Suppressor macrophage (primary cell): ENCODE measurements around the gene HMX2.

Source experiments
- DNase-seq, 4 experiments: peaks; one replicate each; pipeline ENCODE4 v3.0.0-alpha.2; 2020 to 2022

The HMX2 gene

GRCh38 chr10:123139165-123139520 is 8.8 kb upstream of the HMX2 start:
- DNase-seq = no peak

DNA sequence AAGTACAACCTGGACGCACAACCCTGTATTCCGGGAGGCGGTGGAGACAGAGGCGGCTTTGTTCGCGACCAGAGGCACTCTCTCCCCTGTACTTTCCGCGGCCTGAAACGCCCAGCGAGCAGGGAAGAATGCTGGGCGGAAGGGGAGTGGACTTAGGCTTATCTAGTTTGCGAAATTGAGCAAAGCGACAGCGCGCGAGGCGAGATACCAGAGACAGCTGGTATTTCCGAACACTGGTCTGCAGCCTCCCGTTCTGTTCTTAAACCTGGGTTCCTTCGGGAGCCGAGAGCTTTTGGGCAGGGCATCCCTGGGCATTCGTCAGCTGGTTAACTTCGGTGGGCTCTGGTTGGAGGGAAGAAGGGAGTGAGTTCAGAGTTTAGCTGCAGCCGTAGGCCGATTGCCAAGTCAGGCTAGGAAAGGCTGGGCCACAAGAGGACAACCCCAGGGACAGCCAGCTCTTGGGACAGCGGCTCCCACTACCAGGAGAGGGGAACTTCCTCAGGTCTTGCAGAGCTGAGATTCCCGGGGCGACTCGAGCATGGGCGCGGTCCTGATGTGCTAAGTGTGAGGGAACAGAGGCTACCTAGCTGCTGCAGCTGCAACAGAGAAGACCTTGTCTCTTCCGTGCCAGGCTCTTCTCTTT is 8.3 kb upstream of the HMX2 start:
- DNase-seq = peak in 1 of 4 experiments; percentile 42

DNA sequence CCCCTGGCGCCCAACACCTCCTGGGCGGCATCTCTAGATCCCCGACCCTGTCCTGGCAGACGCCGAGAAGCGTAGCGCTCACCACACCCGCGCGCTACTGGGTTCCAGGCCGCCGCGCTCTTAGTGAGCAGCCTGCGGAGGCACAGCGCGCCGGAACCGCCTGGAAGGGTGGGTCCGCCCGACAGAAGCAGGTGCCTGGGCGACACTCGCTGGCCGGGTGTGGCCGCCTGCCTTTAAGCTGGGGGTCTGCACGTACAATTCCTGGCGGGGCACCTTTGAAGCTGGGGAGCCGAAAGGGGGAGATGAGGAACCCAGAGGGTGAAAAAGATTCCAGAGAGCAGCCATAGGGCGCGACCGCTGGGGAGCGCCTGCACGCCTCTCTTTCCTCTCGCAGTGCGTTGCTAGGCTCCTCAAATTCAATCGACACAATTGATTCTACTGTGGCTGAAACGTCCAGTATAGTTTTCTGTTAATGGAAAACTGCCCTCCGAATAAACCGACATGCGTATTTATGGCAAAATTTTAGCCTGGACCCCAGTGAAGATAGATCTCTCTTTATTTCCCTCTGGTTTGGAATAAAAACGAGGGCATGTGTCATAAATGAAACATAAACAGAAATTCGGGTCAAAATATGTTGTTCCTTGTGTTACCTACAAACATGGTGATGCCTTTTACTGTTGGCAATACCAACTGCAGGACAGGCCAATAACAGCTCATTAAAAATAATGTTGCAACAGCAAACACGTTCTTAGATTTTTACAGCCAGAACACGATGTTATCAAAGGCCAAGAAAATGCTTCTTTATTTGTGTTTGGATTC is 7.6 kb upstream of the HMX2 start:
- DNase-seq = no peak

DNA sequence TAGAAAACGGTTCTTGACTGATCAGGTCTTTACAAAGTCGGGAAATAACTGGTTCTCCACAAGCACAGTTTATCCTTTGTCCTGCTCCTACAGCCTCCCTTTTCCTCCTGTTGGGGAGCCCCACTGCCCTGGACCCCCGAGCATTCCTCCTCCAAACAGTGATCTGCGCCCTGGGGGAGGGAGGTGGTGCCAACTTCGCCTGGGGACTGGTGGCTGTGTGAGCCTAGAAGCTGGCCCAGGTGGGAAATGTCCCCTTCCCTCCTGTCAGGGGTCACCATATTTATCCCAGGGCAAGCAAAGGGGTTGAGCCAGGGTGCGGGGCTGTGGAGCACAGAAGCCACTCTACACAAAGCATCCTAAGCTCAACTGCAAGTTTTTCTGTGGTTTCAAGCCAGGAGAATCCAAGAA is 6.9 kb upstream of the HMX2 start:
- DNase-seq = no peak

DNA sequence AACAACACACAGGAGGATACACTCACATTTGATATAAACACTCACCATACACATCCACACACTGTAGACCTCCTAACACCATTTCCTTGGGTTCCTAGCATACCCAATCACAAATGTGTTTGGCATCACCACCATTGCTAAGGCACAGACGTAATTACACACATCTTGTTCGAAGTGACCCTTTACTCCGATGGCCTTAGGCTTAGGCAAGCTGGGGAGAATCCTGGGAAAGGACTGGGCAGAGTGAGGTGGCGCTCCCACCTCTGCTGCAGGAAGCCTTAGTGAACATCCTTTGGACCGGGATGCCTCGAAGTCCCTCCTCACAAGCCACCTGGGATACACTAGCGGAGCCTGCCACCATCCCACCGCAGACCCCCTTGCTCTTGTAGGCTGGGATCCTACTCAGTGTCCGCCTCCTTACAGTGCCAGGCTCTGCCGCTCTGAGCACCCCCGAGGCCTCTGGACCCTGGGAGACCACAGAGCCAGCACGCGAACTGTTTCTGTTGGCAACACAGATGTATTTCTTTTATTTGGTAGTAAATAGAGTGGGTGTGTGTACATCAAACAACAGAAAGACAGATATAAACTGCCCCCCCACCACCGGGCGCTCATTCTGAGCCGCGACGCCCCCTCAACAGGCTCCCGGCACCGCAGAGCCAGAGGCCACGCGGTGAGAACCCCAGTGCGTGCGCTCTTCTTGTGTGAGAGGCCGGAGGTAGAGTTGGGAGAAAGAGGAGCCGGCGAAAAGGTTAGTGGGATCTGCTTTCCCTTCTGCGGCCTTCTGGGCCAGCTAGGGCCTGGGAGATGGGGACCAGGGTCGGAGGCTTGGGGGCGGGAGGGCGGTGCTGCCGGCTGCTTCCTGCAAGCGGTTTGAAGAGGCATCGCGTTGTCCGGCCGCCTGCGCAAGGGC is 5.9 kb upstream of the HMX2 start:
- DNase-seq = no peak

- DNase-seq = peak in 1 of 4 experiments; percentile 3
These were observed 5.2 kb upstream of the HMX2 start for GRCh38 chr10:123142701-123143161.

DNA sequence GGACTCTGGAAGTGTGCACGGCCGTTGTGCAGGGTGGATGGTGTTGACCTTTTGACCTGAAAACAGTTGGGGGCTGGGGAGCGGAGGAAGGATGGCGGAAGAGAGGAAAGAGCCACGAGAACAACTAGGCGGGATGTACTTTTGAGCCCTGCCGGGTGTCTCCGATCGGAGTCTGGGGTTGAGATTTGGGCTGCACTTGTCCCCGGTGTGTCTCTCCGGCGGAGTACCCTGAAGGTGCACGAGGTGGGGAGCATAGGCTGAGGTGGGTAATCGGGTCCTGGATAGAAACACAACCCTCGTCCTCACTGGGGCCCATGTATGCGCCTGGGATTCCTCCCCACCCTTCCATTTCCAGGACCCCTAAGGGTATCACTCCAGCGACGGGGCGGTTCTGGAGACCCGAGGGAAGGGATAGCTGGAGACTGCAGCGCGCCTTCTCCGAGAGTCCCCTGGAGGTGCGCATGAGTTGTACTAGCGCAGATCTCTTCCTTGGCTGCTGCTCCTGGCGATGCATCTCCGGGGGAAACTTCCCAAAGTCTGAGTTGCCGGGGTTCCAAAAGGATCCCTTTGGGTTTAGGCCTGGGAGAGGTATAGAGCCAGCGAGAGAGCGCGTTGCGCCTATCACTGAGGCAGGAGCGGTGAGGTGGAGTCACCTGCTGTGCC is 4.6 kb upstream of the HMX2 start:
- DNase-seq = no peak

GRCh38 chr10:123143825-123144168 is 4.1 kb upstream of the HMX2 start:
- DNase-seq = no peak

GRCh38 chr10:123144697-123145541 is 3.0 kb upstream of the HMX2 start:
- peak in 2 of 4 experiments; percentile 28 to 38 for DNase-seq

DNA sequence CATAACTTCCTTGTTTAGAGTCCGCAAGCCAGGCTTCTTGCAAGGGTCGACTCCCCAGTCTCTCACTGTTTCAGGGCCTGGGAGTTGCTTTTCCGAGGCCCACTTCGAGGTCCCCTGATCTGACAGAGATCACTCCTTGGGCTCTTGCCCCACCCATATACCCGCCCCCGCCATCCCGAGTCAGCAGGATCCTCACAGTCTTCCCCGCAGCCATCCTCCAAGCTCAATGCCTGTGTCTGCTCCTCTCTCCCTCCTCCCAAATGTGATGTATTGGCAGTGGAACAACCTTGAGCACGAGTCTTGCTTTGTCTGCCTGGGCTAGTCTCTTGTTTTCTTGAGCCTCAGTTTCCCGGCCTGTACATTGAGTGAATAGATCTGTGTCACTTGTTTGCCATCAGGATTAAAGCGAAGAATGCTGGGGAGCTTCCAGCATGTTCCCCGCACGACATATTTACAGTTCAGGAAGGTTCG is 2.4 kb upstream of the HMX2 start:
- peak in 2 of 4 experiments; percentile 19 to 29 for DNase-seq

DNA sequence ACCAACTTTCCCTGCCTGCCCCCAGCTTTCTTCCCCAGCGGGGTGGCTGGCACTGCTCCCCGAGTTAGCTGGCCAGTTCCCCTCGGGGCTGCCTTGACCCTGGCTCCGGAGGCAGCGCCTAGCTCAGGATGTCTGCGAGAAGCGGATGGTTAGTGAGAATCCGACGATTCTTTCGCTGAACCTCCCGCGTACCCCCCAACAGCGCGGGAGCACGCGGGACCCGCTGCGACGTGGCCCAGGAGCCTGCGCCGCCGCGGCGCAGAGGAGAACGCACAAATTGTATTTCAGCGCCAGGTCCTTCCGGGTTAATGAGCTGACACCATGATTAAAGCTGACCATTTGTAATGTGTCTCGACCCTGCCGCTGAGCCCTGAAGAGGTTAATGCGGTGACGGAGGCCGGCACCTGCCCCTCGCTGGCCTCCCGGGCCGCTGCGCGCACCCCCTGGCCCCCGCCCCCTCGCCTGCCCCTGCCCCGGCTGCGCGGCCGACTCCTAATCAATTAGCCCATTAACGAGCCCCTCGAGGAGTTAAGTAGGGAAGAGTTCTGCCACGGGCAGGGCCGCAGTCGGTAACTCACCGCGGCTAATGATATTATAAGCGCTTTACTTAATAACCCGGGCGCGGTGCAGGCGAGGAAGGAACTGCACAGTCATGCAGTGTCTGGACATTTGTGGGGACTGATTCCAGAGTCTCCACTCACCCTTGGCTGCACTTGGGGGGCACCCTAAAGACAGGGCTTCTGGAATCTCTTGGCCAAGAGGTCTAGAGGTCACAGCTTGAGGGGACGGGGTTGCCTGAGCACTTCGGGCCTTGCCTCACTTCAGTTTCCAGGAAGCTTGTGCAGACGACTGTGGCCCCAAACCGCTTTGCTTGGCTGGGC is 1.7 kb upstream of the HMX2 start:
- DNase-seq = peak in 1 of 4 experiments; percentile 37

DNA sequence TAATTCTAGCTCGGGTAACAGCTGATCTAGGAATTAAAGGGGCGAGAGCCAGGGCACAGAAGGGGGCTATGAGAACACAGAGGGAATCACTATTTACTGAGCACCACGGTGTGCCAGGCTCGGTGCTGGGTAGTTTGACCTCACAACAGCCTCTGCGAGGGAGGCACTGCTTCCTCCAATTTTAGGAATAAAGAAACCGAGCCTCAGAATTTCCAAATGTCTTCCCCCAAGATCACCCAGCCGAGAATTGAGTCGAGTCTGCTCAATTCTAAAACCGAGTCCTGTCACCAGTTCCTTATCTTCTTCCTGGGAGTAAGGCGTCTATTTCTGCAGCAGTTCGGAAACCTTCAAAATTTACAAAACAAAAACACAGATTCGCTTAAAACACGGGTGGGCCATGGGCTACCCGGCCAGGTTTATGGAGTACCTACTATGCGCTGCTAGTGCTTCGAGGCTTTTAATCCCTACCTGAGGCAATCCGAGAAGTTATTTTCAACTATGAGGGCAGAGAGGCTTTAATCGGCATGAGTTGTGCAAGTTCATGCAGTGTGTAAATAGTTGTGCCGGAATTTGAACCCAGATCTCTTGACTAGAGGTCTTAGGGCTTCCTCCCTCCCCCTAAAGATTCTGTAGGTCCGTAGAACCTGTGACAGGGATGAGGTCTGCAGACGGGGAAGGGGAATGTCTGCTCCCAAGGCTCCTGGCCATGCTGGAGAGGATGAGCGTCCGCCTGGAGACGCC is 872 bp upstream of the HMX2 start:
- peak in 2 of 4 experiments; percentile 13 to 35 for DNase-seq

- DNase-seq = peak in 1 of 4 experiments; percentile 12
These were observed 652 bp downstream of the HMX2 start for GRCh38 chr10:123148414-123149161.

DNA sequence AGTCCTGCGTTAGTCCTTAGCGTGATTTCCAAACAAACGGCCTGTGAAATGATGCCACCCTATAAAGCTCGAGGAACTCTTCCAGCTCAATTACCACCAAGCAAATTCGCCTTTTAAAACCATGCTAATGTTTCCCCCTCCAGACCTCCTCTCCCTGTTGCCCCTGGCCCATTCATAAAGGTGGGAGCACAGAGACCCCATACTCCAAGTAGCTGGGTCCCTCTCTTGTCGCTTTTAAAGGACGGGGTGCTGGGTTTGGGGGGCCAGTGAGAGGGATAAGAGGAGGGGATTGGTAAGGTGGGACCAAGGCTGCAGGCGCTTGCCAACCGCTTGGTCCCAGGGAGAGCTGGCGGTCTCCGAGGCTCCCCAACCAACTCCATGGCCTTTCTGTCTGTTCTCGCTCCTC is 1.2 kb downstream of the HMX2 start:
- DNase-seq = peak in 1 of 4 experiments; percentile 4

DNA sequence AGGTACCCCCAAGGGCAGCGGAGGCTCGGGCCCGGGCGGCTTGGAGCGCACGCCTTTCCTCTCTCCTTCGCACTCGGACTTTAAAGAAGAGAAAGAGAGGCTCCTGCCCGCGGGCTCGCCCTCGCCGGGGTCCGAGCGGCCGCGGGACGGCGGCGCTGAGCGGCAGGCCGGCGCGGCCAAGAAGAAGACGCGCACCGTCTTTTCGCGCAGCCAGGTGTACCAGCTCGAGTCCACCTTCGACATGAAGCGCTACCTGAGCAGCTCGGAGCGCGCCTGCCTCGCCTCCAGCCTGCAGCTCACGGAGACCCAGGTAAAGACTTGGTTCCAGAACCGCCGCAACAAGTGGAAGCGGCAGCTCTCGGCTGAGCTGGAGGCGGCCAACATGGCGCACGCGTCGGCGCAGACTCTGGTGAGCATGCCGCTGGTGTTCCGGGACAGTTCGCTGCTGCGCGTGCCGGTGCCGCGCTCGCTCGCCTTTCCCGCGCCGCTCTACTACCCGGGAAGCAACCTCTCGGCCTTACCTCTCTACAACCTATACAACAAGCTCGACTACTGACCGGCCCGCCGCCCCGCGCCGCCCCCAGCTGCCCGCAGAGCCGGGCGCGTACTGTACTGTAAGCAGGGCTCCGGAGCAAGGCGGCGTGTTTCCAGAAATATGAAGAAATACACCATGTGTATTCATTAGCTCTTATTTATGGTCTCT is 1.8 kb downstream of the HMX2 start:
- DNase-seq = peak in 3 of 4 experiments; percentile 42 to 71 (median 60)

DNA sequence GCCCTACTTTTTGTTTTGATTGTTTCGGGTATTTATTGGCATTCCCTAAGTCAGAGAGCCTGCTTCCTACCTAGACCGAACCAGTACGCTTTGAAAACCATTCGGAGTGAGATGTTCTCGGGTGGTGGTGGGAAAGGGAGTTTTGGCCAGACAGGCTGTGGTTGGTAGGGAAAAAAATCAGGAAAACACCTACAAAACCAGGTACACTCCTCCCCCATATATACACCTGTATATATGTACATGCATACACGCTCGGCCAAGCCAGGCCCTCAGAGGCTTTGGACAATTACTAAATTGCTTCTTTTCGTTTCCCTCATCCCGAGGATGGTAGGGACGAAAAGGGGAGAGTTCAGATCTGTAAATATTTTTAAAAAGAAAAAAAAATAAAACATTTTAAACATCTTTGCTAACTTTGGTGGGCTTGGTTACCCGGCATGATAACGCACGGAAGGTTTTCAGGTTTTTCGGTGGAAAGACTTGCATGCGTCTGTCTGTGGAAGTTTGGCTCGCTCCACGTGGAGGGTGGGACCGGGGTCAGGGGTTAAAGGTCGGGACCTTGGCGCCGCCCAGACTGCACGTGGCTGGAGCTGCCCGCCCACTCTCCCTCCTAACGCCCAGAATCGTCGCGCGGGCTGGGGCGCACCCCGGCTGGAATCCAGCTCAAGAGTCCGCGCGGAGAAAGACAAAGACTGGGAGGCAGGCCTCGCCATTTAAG is 2.5 kb downstream of the HMX2 start:
- peak in 2 of 4 experiments; percentile 37 to 66 for DNase-seq

GRCh38 chr10:123150986-123151736 is 3.2 kb downstream of the HMX2 start:
- DNase-seq = peak in 2 of 4 experiments; percentile 57 to 70
